Astrocyte of the cerebellum (primary cell): ENCODE measurements around the gene AHI1.
A peak's percentile ranks its signal among the peaks of the same experiment; 100 is the strongest.

Source experiments
- DNase-seq: peaks from one replicate; pipeline ENCODE4 v3.0.0-alpha.2; 2011; ENCODE audit warnings: low read depth
- H3K4me3 ChIP-seq: 2 replicates; pipeline ENCODE4 v1.5.1; 2011; ENCODE audit warnings: mild to moderate bottlenecking, low read depth, low read length, moderate library complexity
- in situ Hi-C: cut with HindIII; loops from 2 replicates; pipeline ENCODE4 v1.10.0; 2017; ENCODE audit warnings: low sequenced_read_pairs
- TF ChIP-seq, protein P1 (sequence below): IDR thresholded peaks from 2 replicates; pipeline ENCODE4 v1.5.1; 2012; ENCODE audit warnings: low read length, low read depth, moderate library complexity, mild to moderate bottlenecking; ENCODE audit errors: missing control alignments

AHI1 gene

DNA sequence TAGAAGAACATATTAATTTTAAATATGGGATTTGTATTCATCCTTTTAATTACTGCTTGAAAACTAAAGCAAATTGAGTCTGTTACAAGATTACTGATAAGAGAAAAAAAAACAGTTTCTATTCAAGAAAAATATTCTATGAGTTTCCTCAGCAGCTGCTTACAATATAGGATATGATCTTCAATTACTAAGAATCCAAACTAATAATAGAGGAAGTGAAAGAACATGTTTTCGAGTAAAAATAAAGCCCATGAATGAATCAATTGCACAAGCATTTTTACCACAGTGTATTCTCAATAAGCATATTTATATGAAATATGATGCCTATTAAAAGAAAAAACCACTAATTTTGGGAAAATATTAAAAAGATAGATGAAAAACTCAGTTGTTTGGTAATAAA is 63.4 kb downstream of the AHI1 start:
- in situ Hi-C loops: no loop called here
- H3K4me3 ChIP-seq: no peak overlapping the region
- TF ChIP-seq, protein P1, sequence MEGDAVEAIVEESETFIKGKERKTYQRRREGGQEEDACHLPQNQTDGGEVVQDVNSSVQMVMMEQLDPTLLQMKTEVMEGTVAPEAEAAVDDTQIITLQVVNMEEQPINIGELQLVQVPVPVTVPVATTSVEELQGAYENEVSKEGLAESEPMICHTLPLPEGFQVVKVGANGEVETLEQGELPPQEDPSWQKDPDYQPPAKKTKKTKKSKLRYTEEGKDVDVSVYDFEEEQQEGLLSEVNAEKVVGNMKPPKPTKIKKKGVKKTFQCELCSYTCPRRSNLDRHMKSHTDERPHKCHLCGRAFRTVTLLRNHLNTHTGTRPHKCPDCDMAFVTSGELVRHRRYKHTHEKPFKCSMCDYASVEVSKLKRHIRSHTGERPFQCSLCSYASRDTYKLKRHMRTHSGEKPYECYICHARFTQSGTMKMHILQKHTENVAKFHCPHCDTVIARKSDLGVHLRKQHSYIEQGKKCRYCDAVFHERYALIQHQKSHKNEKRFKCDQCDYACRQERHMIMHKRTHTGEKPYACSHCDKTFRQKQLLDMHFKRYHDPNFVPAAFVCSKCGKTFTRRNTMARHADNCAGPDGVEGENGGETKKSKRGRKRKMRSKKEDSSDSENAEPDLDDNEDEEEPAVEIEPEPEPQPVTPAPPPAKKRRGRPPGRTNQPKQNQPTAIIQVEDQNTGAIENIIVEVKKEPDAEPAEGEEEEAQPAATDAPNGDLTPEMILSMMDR: no peak
- DNase-seq: no peak

DNA sequence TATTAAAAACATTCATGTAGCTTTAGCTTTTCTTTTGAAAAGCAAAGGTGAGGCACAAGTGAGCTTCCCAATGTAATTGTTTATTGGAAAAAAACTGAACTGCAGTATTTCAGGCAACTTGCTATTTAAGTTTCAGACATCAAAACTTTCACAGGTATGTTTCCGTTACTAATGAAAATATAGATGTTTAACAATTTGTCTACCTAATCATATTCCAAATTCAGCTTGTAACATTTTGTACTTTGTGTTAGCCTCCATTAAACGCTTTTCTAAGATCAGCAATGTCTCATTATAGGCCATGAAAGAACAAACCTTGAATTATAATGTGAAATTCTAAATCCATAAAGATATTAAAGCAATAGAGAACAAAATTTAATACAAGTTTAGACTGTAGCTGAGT is 69.5 kb downstream of the AHI1 start:
- TF ChIP-seq, protein P1: no peak
- no peak overlapping the region for H3K4me3 ChIP-seq
- in situ Hi-C loops: no loop called here
- no peak for DNase-seq

DNA sequence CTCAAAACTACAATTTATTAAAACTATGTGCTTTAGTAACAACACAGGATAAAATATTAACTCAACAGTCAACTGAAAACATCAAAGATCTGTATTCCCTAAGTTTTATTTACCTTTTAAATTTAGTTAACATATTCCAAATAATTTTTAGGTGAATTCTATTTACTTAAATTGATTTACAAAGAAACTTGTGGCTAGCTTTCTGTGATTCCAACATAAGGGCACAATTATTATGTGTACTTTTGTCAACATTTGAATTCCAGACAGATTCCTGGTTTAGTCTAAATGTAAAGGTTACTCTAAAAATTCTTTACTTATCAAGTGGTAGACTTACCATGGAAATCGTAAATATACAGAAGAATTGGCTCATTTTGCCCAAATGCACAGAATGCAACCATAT is 70.7 kb downstream of the AHI1 start:
- no peak overlapping the region for H3K4me3 ChIP-seq
- TF ChIP-seq, protein P1: no peak
- in situ Hi-C loops: no loop called here
- no peak for DNase-seq

DNA sequence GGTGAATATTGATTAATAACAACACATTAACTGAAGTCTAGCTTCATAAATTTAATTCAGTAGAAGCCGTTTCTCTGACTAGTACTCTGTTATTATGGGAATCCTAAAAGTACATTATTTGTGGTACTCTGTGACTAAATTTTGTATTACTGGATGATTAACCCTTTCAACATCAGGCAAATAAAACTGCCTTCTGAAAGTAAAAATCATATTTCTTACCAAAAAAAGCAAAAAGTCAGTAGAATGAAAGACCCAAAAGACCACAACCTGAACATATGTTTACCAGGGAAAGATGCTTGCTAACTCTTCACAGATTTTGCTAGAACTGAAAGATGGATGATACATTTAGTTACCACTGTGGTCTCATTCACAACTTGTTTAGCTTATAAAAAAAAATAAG is 73.2 kb downstream of the AHI1 start:
- no peak for DNase-seq
- H3K4me3 ChIP-seq: no peak overlapping the region
- TF ChIP-seq, protein P1: no peak
- in situ Hi-C loops: no loop called here

DNA sequence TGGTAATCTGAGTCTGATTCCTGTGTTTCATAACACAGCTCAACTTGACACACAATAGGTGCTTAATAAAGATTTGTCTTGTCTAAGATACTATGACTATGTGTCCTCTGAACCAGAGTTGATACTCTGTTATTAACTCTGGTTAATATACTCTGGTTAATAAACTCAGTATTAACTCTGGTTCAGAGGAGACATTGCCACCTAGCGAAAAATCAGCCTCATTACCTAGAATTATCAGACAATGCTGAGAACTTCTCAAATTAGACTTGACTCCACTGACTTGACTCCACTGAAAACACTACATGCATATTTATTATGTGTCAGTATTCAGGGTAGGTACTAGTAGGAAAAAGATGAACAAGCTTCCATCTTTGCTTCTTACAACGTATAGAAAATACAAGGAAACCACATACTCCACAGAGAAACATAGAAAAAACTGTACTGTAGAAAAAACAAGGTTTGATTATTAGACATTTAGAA is 73.9 kb downstream of the AHI1 start:
- in situ Hi-C loops: no loop called here
- peak; percentile 11 for DNase-seq
- H3K4me3 ChIP-seq: no peak overlapping the region
- TF ChIP-seq, protein P1: peak; percentile 66

DNA sequence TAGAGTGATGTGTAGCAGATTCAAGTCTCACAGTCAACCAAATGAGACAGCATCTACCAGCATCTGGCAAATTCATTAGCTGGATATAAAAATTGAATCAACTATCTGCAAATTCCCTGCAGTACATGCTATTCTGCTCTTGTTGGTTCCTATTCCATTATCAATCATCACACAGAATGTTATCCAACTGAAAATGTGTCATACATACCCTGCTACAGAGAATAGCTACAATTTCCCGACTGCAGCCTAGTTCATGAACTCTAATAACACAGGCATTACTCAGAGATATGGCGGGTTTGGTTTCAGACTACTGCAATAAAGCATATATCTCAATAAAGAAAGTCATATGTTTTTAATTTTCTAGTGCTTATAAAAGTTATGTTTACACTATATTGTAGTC is 78.4 kb downstream of the AHI1 start:
- peak; percentile 8 for DNase-seq
- in situ Hi-C loops: no loop called here

More for the DNA sequence above, 78.4 kb downstream of the AHI1 start:
- H3K4me3 ChIP-seq: no peak overlapping the region
- TF ChIP-seq, protein P1: no peak
